Measurements from ENCODE around the gene UMAD1. TPM values are rescaled to one million over a fixed set of nuclear protein-coding genes. Genes with fewer than 3 reads are reported as not detected.

UMAD1 gene
- total and polyA plus RNA-seq, 2 of the 4 experiments (the other 2 are of a cell fraction), result 5.2 to 8.4 TPM

- H2BK5ac ChIP-seq (ENCODE audit: low read depth, low read length, poor library complexity, severe bottlenecking), result no peak overlapping the region
- POLR2A ChIA-PET (ENCODE audit: unreplicated experiment), result no interaction called here
- dilution Hi-C loops (cut with HindIII; ENCODE audit: low sequenced_read_pairs, unreplicated experiment) (no loop called here), intact Hi-C loops (cut with micrococcal nuclease) (no loop called here), in situ Hi-C loops (cut with MboI; ENCODE audit: low sequenced_read_pairs) (no loop called here)
- no peak for DNase-seq
- H3K23ac ChIP-seq (ENCODE audit: low read depth, low read length), result no peak overlapping the region
- H3K18ac ChIP-seq (ENCODE audit: low read depth, low read length), result no peak overlapping the region
- H3K79me1 ChIP-seq (ENCODE audit: low read depth in 1 of 2, low read length in 2 of 2), result peaks cover 2 to 6% of the 10 kb centered on the region in 2 experiments; a peak in 2 of 4 replicates
- H3K14ac ChIP-seq (replicated peaks; ENCODE audit: low read depth, low read length), result no peak overlapping the region
- no CpG with 5 or more reads among the region's 1 CpG for WGBS, 2 experiments (ENCODE audit: extremely low coverage in 2 of 2, insufficient read length in 1 of 2)
- no peak overlapping the region for H3K9ac ChIP-seq (ENCODE audit: low read depth, low read length)
- H2AFZ ChIP-seq (replicated peaks; ENCODE audit: low read length, poor library complexity), result no peak overlapping the region
- H3K4me3 ChIP-seq (ENCODE audit: insufficient read depth, low read depth, low read length), result no peak overlapping the region
- H3K4ac ChIP-seq (ENCODE audit: low read depth, low read length), result no peak overlapping the region
- no peak overlapping the region for H3K4me2 ChIP-seq (ENCODE audit: low read depth, low read length)
- H4K20me1 ChIP-seq (ENCODE audit: insufficient read depth, low read length), result no peaks in the 10 kb centered on the region
- H3K27me3 ChIP-seq (ENCODE audit: control insufficient read depth, insufficient read depth, low read length), result no peaks in the 10 kb centered on the region
- H2BK15ac ChIP-seq (ENCODE audit: low read depth, low read length), result no peak overlapping the region
- TF ChIP-seq MXI1 (IDR thresholded peaks at IDR 0.05; ENCODE audit: borderline replicate concordance, low read depth, low read length) (no peak), MAFK (IDR thresholded peaks at IDR 0.05; ENCODE audit: low read depth, low read length) (no peak), SMC3 (IDR thresholded peaks at IDR 0.05; ENCODE audit: low read depth, low read length) (no peak), POLR2A (IDR thresholded peaks at IDR 0.05; ENCODE audit: low read depth, low read length) (no peak), CTCF (conservative IDR thresholded peaks at IDR 0.05; ENCODE audit: low read depth, low read length) (no peak), ELK1 (IDR thresholded peaks at IDR 0.05; ENCODE audit: borderline replicate concordance, low read depth, low read length) (no peak), FOS (IDR thresholded peaks at IDR 0.05; ENCODE audit: low read depth, low read length) (no peak), CEBPB (IDR thresholded peaks at IDR 0.05; ENCODE audit: low read depth, low read length) (no peak), RFX5 (IDR thresholded peaks at IDR 0.05; ENCODE audit: low read depth, low read length) (no peak), NFE2L2 (IDR thresholded peaks at IDR 0.05; ENCODE audit: low read depth, low read length) (no peak), USF2 (IDR thresholded peaks at IDR 0.05; ENCODE audit: low read depth, low read length) (no peak), BHLHE40 (IDR thresholded peaks at IDR 0.05; ENCODE audit: low read depth, low read length) (no peak), RCOR1 (IDR thresholded peaks at IDR 0.05; ENCODE audit: insufficient replicate concordance, low read length) (no peak), RAD21 (IDR thresholded peaks at IDR 0.05; ENCODE audit: low read length) (no peak), CHD1 (IDR thresholded peaks at IDR 0.05; ENCODE audit: low read depth, low read length) (no peak), MAZ (IDR thresholded peaks at IDR 0.05; ENCODE audit: borderline replicate concordance, low read depth, low read length) (no peak)
- CTCF ChIA-PET, result no interaction called here
- H3K56ac ChIP-seq (ENCODE audit: extremely low read depth, insufficient read depth, low read length), result no peak overlapping the region
- no peak overlapping the region for H4K5ac ChIP-seq (ENCODE audit: low read depth, low read length)
- H4K91ac ChIP-seq (ENCODE audit: insufficient read depth, low read depth, low read length), result no peak overlapping the region
- H3K9me1 ChIP-seq (ENCODE audit: insufficient read depth, low read length), result no peaks in the 10 kb centered on the region; the same call in 1 of the 2 replicates
- H2BK20ac ChIP-seq (ENCODE audit: low read depth, low read length), result no peak overlapping the region
- H2AK9ac ChIP-seq (replicated peaks; ENCODE audit: low read depth, low read length, poor library complexity), result no peak overlapping the region
- H4K8ac ChIP-seq (ENCODE audit: low read depth in 2 of 2, low read length in 2 of 2), result no peak overlapping the region
- H3K36me3 ChIP-seq (ENCODE audit: control insufficient read depth, insufficient read depth, low read length), result no peaks in the 10 kb centered on the region
- 0 out of 2 replicates have a peak, but pooled peaks cover 2% of the 10 kb centered on the region for H3K4me1 ChIP-seq (ENCODE audit: control insufficient read depth, insufficient read depth, low read length)
- no peak overlapping the region for H3K27ac ChIP-seq (ENCODE audit: insufficient read depth, low read length)
- ATAC-seq (ENCODE audit: low read depth), result no peak
- no peak overlapping the region for H2BK120ac ChIP-seq (ENCODE audit: low read depth, low read length)
- no TSS peak for BruUV-seq (replicated peaks)
- H3K9me3 ChIP-seq (ENCODE audit: control insufficient read depth, insufficient read depth, low read length), result peaks cover 6% of the 10 kb centered on the region; the same call in 1 of the 2 replicates
- no peak overlapping the region for H2AK5ac ChIP-seq (ENCODE audit: low read depth, low read length)
Measured at GRCh38 chr7:7701527-7701926, 61.0 kb downstream of the UMAD1 start.
